SHP77 (cell line): ENCODE results near the gene MYO1H.
"Not testable (repeated sequence)": the region's sequence is repeated elsewhere in the genome, so short reads cannot be mapped to it uniquely, and the experiment has no call there.

ENCODE experiments used
- DNase-seq, 2 experiments: peaks; one replicate each; lab custom pipeline; 2025; lab: John Stamatoyannopoulos, UW

Gene MYO1H

GRCh38 chr12:109473526-109474270 is 126.0 kb downstream of the MYO1H start:
- not testable (repeated sequence) for DNase-seq

- no peak for DNase-seq
Measured at GRCh38 chr12:109475121-109475520, 127.4 kb downstream of the MYO1H start.

GRCh38 chr12:109475993-109476806 is 128.5 kb downstream of the MYO1H start:
- DNase-seq, result no peak

GRCh38 chr12:109476807-109477184 is 129.1 kb downstream of the MYO1H start:
- no peak for DNase-seq

GRCh38 chr12:109477185-109477962 is 129.7 kb downstream of the MYO1H start, which contains the start of the genes KCTD10 and UBE3B:
TSS of gene KCTD10 (minus strand) at chr12:109477300. CDS start at chr12:109477262, 38 bp downstream.
TSS of gene UBE3B (plus strand) at chr12:109477634. CDS start at chr12:109483552, 5,918 bp downstream.
- peak; percentile 65 to 80 for DNase-seq

DNA sequence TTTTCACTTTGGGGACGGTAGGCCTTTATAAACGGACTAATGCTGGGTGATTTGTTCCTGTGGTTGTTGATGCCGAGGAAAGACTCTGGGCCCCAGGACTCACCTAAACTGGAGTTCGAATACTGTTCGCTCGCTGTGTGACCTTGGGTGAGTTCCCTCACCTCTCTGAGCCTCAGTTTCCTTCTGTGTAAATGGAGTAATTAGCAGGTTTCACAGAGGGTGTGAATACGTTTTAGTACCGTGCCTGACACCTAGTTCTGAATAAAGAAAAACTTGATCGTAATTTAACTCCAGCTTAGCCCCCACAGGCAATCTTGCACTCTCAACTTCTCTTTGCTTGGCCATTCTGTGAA is 130.2 kb downstream of the MYO1H start:
- no peak for DNase-seq

- DNase-seq, result no peak
Measured at GRCh38 chr12:109479761-109480160, 132.1 kb downstream of the MYO1H start.

DNA sequence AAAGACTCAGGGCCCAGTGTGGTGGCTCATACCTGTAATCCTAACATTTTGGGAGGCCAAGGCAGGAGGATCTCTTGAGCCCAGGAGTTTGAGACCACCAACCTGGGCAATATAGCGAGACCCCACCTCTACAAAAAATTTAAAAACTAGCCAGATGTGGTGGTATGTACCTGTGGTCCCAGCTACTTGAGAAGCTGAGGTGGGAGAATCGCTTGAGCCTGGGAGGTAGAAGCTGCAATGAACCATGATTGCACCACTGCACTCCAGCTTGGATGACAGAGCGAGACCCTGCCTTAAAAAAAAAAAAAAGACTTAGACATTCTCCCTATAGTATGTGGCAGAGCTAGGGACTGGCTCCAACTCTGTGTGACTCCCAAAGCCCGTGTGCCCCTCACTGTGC is 132.7 kb downstream of the MYO1H start:
- no peak for DNase-seq

GRCh38 chr12:109481863-109482262 is 134.2 kb downstream of the MYO1H start:
- DNase-seq, result no peak

DNA sequence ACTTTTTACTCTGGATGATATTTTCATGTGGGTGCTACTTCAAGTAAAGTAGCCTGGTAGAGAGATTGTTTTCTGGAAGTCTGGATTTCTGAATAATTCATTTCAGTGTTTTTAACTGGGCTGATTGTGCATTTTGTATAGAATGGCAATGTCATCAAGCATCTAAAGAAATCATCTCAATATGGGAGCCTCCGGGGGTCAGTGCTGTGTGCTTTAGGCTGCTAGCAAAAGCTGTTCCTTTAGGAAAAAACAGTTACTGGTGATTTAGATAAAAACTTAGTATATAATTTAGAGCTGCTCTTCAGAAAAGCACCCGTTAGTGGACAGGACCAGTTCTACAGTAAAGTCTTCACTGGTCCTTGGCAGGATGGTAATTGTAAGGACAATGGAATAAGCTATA is 134.8 kb downstream of the MYO1H start:
- DNase-seq, result no peak

DNA sequence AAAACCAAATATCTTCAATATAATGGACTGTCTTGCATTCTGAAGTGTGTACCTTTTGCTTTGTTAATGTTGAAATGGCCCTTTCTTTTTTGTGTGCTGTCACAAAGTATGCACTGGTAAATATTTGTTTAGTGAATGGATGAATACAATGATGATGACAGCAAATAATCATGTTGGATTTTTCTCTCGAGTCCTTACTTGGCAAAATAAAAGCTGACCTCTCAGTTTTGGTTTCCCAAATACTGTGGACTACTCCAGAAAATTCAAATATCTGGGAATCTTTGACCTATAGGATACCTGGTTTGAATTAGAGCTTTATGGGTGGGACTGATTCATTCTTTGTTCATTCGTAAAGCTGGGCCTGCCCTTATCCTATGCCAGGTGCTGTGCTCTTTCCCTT is 135.2 kb downstream of the MYO1H start:
- no peak for DNase-seq

DNA sequence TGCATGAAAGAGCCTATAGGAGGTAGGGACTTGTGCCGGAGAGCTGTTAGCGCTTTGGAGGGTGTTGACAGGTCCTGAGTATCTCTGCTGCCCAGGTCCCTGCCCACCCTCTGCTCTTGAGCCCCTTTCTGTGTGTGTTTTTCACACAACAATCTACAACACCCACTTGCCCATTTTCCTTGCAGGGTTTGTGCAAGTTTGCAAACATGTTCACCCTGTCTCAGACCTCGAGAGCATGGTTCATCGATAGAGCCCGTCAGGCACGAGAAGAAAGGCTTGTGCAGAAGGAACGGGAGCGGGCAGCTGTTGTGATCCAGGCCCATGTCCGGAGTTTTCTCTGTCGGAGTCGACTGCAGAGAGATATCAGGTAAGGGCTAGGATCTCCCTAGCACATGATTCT is 135.6 kb downstream of the MYO1H start:
- DNase-seq, result no peak

- DNase-seq, result no peak
Measured at GRCh38 chr12:109485201-109485600, 137.5 kb downstream of the MYO1H start.

DNA sequence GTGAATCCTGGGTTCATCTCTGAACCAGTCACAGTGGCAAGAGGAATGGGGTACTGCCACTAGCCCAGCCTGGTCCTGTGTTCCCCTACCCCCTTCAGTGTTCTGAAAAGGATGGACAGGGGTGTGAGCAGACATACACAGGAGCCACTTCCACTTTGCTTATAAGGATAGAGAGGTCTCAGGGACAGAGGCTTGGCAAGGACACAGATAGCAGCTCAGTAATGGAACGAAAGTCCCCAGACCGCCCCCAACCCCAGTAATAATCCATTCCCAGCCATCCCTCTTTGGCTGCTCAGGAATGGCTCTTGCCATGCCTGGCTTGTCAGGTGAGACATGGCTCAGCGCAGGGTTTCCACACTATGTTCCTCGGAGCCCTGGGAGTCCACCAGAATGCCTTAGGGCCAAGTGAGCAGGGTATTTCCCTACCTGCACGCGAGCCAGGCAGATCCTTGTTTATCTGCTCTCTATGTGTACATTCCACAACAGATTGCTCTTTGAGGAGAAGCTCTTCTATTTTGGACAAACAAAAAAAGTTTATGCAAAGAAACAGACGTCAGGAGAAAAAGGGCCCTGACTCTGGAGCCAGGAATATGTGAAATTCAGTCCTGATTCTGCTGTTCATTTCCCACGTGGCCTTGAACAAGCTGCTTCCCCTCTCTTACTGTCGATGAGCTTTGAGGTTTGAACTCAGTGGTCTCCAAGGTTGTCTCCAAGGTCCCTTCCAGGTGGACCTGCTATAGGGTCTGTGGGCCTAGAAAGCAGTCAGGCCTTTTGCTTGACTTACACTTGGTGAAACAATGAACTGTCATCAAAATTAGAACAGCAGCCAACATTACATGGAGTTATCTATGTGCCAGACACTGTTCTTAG is 139.7 kb downstream of the MYO1H start:
- DNase-seq, result no peak

DNA sequence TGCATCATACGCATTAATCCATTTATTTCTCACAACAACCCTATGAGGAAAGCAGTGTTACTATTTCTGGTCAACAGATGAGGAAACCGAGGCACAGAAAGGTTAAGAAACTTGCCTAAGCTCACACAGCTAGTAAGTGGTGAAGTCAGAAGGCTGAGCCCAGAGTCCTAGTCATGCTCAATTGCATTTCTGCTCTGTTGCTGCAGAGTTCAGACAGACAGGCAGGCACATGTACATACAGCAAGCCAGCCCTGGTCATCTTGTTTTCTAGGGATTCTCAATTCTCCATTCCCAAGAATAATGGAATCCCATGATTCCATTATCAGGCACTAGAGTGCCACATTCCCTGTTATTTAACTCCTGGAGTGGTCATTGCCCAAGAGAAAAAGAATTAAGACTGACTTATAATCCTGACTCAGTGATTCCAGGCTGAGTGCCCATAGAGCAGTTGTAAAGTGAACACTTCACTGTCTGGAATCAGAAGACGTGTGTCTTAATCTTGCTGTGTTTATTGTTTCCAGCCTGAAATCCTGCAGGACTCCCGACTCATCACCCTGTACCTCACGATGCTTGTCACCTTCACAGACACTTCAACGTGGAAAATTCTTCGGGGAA is 140.5 kb downstream of the MYO1H start:
- no peak for DNase-seq

- no peak for DNase-seq
Measured at GRCh38 chr12:109489016-109489954, 141.6 kb downstream of the MYO1H start.

DNA sequence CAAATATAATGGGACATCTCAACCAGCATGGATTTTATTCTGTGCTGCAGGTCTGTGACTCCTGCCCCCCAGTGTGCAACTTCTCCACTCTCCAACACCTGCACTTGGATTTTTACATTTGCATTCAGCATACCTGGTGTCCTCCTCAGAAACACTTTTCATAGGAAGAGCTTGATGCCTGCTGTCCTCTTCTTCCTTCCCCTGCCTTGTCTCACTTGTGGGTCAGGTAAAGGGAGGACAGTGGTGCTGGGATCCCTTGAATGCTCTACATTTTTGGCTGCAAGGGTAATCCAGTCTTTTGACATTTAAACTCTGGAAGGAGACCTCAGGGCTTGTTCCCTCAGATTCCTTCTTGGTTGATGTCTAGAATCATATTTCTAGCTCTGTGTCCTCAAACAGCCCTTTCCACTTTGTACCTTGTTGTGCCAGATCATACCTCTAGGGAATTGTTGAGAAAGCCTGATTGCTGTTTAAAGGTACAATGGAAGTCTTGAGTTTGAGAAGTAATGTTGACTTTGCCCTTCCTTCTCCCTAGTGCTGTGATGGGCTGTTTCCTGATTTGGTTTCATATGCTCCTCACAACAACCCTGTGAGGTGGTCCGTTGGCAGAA is 142.4 kb downstream of the MYO1H start:
- no peak for DNase-seq

- DNase-seq, result no peak
Measured at GRCh38 chr12:109491671-109492070, 144.0 kb downstream of the MYO1H start.

- DNase-seq, result no peak
Measured at GRCh38 chr12:109492371-109492770, 144.7 kb downstream of the MYO1H start.
